HG03442 (cell line): Measurements from ENCODE around the gene CEP112.
"Not testable (repeated sequence)": the region's sequence is repeated elsewhere in the genome, so short reads cannot be mapped to it uniquely, and the experiment has no call there.

Experiments used
- ATAC-seq: cut with Tn5 transposase; IDR thresholded peaks from one replicate; pipeline ENCODE4 v1.9.1; 2021; ENCODE audit warnings: mild to moderate bottlenecking, moderate library complexity; ENCODE audit not compliant: unreplicated experiment

Gene CEP112

DNA sequence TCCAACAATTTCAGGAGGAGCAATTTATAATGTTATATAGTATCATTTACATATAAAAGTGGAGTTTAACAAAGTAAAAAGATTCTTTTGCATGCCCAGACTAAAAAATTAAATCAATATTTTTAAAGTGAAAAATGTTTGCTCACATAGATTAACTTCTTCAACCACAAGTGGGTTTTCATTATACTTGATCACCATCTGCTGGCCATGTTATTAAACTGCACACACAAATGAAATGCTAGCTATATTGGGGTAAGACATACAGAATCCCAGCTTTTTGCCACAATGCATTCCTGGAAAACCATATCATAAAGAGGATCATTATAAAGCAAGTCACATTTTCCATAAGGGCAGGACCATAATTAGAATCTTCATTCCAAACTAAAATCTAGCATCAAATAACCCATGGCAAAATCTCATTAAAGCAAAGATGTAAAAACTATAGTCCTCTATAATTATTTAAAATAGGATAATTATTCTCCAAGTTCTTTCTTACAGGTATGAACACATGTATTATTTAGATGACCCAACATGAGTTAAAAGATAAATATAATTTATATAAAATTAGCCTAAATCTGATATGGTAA, 26.3 kb downstream of the CEP112 start:
- no peak for ATAC-seq

DNA sequence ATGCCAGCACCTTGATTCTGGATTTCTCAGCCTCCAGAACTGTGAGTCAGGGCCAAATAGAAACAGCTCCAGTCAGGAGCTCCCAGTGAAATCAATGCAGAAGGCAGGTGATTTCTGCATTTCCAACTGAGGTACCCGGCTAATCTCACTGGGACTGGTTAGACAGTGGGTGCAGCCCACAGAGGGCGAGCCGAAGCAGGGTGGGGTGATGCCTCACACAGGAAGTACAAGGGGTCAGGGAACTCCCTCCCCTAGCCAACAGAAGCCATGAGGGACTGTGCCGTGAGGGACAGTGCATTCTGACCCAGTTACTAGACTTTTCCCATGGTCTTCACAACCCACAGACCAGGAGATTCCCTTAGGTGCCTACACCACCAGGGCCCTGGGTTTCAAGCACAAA, 36.9 kb downstream of the CEP112 start:
- not testable (repeated sequence) for ATAC-seq

DNA sequence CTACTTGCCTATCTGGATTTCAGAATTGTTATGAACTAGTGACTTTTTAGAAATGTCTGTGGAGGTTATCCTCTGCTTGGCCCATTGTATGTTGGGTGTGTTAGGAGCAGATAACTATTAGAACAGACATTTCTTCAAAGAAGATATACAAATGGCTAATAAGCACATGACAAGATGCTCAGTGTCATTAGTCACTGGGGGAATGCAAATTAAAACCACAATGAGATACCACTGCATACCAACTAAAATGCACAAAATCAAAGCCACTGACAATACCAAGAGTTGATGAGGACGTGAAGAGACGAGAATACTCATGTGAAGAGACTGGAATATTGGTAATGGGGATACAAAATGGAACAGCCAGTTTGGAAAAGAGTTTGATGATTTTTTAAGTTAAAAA, 39.2 kb downstream of the CEP112 start:
- ATAC-seq = no peak

DNA sequence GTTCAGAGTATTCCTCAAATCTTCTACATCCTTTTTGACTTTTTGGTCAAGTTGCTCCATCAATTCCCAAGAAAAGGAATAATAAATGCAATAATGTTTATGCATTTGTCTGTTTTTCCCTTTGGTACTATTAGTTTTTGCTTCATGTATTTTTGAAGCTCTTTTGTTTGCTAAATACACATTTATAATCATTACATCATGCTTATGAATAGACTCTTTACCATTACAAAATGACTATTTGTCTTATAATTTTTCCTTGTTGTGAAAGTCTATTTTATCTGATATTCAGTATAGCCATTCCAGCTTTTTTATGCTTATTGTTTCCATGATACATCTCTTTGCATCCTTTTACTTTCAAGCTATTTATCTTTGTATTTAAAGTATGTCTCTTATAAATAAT, 41.2 kb downstream of the CEP112 start:
- ATAC-seq = no peak

DNA sequence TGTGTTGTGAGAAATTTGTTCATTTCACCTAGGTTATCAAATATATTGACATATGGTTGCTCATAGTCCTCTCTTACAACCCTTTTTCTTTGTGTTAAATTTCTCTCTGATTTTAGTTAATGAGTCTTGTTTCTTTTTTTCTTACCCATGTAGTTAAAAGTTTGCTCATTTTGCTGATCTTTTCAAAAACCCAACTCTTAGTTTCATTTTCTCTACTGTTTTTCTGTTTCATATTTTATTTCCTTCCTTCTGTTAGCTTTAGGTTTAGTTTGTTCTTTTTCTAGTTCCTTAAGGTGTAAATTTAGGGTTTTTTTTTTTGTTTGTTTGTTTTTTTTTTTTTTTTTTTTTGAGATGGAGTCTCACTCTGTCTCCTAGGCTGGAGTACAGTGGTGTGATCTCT, 42.4 kb downstream of the CEP112 start:
- no peak for ATAC-seq

DNA sequence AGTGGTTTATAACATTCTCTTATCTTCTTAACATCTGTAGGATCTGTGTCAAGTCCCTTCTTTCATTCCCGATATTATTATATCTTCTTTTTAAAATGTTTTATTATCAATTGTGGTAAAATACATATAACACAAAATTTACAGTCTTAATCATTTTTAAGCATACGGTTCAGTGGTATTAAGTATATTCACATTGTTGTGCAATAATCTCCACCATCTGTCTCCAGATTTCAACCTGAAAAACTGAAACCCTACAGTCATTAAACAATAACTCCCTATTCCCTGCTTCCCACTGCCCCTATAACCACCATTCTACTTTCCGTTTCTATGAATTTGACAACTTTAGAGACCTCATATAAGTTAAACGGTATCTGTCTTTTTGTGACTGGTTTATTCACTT, 45.5 kb downstream of the CEP112 start:
- ATAC-seq = no peak

DNA sequence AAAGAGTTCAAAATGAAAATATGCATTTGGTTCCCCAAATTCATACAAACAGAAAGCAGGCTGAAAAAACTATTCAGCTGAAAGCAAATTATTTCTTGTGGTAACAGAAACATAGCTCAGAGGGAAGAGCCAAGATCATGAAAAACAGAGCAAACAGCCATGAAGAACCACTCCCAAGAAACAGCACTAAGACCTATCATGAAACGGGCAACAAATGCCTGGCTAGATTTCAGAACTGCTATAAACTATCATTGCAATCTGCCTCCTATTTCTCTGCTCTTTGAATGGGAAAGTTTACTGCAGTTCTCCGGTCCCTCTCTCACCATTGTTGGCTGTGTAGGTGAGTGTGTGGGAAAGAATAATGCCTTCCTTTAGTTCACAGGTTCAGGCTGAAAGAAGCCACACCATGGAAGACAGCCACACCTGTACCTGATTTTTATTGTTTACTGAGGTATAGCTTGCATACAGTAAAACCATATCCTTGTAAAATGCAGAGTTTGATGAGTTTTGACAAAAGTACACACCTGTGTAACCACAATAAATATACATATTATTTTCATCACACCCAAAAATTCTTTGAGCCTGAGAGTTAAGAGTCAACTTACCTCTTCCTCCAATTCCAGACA, 48.2 kb downstream of the CEP112 start:
- ATAC-seq = no peak

DNA sequence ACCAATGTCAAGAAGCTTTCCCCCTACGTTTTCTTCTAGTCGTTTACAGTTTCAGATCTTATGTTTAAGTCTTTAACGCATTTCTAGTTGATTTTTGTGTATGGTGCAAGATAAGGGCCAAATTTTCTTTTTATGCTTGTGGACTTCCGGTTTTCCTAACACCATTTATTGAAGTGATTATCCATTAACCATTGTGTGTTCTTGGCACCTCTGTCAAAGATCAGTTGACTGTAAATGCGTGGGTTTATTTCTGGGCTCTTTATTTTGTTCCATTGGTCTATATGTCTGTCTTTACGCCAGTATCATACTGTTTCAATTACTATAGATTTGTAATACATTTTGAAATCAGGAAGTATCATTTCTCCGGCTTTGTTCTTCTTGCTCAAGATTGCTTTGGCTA, 49.5 kb downstream of the CEP112 start:
- ATAC-seq = no peak

DNA sequence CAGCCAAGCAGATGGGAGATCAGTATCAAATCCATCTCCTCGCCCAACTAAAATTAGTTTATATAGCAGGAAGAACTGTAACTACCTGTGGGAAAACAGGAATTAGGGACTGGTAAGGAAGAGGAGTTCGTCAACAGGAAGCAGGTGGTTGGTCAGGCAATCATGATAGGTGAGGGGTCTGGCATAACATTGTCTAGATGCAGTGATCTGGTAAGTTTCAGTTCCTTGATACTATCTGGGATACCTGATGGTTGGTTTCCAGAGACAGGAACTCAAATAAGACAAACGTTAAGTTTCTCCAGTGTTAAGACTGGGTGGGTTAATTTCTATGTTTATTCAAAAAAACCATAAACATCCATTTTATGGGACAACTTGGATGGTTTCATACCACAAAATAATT, 53.8 kb downstream of the CEP112 start:
- no peak for ATAC-seq

DNA sequence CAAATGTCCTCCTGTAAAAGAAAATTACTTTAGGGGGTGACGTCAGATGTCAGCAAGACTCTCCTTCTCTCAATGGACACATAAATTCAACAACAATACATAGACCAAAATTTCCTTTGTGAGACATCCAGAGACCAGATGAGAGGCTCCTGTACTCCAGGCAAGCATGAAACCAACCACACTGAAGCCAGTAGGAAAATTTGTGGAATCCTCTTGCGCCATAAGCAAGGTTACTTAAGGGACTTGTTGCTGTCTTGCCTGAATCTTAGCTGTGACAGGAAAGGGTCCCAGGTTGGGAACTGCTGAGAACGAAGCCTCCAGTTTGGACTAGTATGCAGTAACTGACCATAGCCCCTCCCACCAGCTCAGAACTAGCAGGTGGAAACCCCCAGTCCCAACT, 56.0 kb downstream of the CEP112 start:
- no peak for ATAC-seq

DNA sequence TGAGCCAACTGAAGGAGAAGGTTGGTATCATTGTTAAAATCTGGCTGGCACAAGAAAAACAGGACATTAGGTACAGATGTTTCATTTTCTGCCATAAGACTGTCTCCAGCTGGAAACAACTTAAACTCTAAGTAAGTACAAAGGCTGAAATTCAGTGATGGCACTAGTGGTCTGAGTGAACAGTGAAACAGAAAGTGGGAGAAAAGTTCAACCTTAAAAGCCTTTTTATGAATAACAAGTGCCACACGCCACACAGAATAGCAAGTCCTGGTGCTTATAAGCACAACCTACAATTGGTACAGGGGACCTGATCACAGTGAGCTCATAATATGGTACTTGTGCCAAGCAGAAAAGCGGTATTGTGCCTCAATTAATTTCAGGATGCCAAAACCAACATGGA, 56.7 kb downstream of the CEP112 start:
- ATAC-seq = no peak

DNA sequence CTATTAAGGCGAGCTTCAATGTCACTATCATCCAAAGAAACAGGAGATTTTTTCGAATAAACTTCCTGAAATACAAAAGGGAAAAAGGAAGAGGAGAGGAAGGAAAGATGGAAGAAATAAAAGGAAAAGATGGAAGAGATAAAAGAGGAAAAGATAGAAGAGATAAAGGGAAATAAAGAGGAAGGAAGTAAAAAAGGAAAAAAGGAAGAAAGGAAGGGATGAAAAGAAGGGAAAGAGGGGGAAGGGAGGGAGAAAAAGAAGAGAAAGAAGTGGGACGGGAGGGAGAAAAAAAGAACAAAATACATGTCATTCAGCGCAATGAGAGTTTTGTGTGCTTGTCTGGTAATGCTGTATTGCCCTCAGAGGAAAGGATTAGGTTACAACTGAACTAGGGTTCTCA, 62.2 kb downstream of the CEP112 start:
- no peak for ATAC-seq

DNA sequence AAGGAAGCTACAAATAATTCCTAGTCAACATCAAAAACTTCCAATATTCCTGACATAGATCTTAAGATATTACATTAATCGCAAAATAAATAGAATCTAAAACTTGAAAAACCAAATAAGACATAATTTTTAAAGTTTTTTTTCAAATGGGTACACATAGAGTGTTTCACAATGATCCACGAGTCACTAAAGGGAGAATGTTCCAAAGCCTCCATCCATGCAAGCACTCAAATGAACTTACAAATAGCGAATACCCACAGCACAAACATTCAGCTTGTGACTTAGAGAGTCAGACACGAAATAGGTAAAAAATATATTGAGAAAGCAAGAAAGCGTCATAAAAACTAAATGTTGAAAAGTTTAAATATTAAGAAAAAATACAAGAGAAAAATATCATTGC, 65.7 kb downstream of the CEP112 start:
- ATAC-seq = no peak

DNA sequence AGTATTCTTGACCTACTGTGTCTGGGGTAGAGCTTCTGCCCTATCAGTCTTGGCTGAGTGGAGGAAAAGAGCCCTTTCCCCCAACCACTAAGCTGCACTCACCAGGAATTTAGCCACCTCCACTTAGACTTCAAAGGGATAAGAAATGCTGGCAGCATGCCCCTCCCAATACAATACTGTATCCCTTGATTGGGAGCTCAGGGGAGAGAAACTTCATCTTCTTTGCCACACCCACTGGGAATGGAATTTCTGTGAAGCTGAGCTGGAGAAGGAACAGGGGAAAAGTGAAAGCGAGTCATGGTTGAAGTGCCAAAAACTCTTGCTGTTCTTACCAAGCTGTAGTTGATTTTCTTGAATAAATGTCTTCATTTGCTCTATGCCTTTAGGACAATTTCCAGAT, 68.8 kb downstream of the CEP112 start:
- no peak for ATAC-seq

DNA sequence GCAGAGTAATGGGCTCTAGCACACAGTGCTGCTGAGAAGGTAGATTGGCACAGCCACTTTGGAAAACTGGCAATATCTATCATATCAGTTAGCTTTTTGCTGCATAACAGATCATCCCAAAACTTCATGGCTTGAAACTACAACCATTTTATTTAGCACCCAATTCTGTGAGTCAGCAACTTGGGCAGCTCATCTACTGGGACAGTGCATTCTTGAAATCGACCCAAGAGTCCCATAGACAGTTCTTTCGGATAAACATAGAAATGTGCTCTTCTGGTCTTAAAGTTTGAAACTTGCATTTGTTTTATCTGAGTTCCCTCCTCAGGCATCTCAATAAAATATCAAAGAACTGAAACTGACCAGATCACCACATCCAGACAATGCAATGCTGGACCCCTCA, 76.7 kb downstream of the CEP112 start:
- ATAC-seq = no peak

DNA sequence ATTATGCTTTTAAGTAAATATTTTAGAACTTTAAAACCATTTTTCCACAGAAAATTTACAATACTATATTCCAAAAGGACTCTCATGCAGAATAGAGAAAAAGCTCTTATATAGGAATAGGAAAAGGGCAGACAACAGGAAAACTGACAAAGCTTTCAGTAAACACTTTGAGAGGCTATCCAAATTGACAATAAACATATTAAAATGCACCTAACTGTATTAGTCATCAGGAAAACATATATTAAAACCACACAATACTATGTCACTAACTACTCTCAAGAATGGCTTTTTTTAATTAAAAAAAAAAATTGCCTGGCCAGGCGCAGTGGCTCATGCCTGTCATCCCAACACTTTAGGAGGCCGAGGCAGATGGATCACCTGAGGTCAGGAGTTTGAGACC, 77.3 kb downstream of the CEP112 start:
- no peak for ATAC-seq

DNA sequence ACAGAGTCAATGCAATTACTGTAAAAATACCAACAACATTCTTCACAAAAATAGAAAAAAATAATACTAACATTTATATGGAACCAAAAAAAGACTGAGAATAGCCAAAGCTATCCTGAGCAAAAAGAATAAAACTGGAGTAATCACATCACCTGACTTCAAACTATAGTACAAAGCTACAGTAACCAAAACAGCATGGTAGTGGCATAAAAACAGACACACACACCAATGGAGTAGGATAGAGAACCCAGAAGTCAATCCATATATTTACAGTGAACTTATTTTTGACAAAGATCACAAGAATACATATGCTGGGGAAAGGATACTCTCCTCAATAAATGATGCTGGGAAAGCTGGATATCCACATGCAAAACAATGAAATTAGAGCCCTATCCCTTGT, 84.2 kb downstream of the CEP112 start:
- ATAC-seq = no peak

DNA sequence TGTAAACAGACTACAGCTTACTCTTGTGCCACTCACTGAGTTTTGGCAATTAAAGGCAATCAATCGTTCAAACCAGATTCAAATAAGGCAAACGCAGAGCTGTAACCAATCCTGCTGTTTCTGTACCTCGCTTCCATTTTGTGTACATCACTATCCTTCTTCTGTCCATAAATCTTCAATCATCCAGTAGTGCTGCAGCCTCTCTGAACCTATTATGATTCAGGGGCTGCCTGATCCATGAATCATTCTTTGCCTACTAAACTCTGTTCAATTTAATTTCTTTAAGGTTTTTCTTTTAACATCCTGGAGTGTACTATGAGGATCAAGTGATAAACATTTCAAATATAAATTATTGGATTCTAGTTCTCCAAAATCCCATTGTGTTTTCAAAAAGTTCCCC, 93.9 kb downstream of the CEP112 start:
- no peak for ATAC-seq

DNA sequence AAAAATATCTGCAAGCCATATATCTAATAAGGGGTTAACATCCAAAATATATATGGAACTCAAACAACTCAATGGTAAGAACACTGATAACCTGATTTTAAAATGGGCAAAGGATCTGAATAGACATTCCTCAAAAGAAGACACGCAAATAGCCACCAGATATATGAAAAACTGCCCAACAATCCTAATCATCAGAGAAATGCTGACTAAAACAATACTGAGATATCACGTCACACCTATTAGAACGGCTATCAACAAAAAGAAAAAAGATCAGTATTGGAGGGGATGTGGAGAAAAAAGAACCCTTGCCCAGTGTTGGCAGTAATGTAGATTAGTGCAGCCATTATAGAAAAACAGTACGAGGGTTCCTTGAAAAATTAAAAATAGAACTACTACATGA, 97.2 kb downstream of the CEP112 start:
- ATAC-seq = no peak

DNA sequence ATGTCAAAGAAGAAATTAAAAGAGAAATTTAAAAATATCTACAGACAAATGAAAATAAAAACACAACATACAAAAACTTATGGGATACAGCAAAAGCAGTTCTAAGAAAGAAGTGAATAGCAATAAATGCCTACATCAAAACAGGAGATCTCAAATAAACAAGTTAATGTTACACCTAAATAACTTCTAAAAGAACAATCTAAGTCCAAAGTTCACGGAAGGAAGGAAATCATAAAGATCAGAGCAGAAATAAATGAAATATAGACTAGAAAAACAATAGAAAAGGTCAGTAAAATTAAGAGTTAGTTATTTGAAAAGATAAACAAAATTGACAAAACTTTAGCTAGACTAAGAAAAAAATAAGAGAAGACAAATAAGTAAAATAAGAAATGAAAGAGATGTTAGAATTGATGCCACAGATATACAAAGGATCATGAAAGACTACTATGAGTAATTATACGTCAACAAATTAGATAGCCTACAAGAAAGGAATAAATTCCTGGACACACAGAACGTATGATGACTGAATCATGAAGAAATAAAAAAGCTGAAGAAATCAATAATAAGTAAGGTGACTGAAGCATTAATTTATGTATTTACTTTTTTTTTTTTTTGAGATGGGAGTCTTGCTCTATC, 100.4 kb downstream of the CEP112 start:
- no peak for ATAC-seq

DNA sequence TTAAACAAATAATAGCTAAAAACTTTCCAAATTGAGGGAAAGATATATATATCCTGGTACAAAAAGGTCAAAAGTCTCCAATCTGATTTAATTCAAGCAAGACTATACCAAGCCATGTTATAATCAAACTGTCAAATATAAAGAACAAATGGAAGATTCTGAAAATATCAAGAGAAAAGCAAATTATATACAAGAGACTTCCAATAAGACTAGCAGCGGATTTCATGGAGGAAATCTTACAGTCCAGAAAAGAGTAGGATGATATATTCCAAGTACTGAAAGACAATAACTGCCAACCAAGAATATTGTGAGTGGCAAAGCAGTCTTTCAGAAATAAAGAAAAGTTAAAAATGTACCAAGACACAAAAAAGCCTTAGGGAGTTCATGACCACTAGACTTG, 102.2 kb downstream of the CEP112 start:
- ATAC-seq = no peak

DNA sequence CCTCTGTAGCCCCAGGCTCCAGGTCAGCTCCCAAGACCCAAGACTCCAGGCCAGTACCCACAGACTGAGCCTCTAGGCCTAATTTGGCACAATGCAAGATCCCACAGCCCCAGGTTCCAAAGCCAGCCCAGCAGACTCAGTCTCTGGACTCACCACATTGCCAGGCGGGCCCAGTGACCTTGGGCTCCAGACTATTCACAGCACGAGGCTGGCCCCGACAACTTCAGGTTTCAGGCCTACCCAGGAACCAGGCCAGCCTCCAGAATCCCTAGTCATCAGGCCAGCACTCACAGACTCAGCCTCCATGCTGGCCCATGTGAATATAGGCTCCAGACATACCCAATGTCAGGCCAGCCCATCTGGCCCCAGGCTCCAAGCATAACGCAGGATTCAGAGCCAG, 103.8 kb downstream of the CEP112 start:
- no peak for ATAC-seq

DNA sequence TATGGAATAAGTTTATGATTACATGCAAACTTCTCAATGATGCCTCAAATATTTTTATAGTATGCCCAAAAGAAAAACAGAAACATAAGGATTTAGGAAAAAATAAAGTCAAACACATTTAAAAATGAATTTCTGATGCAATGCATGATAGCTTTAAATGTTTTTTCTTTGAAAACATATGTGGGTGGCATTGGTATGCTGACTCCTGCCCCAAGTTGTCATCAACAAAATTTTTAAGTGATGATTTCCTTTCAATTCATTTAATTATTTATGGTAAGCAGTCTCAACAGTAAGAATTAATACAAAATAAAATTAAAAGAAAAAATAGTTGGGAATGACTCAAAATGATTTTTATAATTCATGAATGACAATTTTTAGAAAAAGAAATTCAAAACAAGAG, 104.9 kb downstream of the CEP112 start:
- ATAC-seq = no peak
